HepG2 (cell line): ENCODE results near the gene RSBN1. TPM values are rescaled to one million over a fixed set of nuclear protein-coding genes. Genes with fewer than 3 reads are reported as not detected.

Experiments used
- CSRNP2 ChIP-seq: sonication (generic); formaldehyde crosslinking; conservative IDR thresholded peaks from 2 replicates; pipeline ENCODE4 v1.8.0; 2022; ENCODE audit warnings: low read depth, missing genetic modification reagents
- ELK4 ChIP-seq: sonication (generic); formaldehyde crosslinking; IDR thresholded peaks from 2 replicates; pipeline ENCODE4 v1.9.0; 2021; ENCODE audit warnings: missing genetic modification reagents, borderline replicate concordance
- GATAD2A ChIP-seq: IDR thresholded peaks from 2 replicates; pipeline ENCODE4 v1.6.1; 2016
- MNT ChIP-seq: fragments of 450-650 bp; IDR thresholded peaks from 2 replicates; pipeline ENCODE4 v1.6.1; 2016
- RBM39 ChIP-seq: fragments of 200-400 bp; formaldehyde crosslinking; IDR thresholded peaks from one replicate; pipeline ENCODE4 v1.6.1; 2018; ENCODE audit warnings: antibody characterized with exemption, mild to moderate bottlenecking, low read depth, low read length; ENCODE audit not compliant: poor library complexity, severe bottlenecking
- SMYD3 ChIP-seq: sonication (generic); formaldehyde crosslinking; IDR thresholded peaks from 2 replicates; pipeline ENCODE4 v1.8.1; 2023; ENCODE audit warnings: mild to moderate bottlenecking, missing genetic modification reagents
- SP5 ChIP-seq: IDR thresholded peaks from 2 replicates; pipeline ENCODE4 v1.6.1; 2016; ENCODE audit warnings: low read depth, borderline replicate concordance
- STAG1 ChIP-seq: sonication (generic); formaldehyde crosslinking; IDR thresholded peaks from 2 replicates; pipeline ENCODE4 v1.4.0; 2020; ENCODE audit warnings: missing genetic modification reagents
- TARDBP ChIP-seq: sonication (generic); formaldehyde crosslinking; IDR thresholded peaks from 2 replicates; pipeline ENCODE4 v1.8.0; 2022; ENCODE audit warnings: mild to moderate bottlenecking, missing genetic modification reagents
- TBX3 ChIP-seq: fragments of 450-650 bp; IDR thresholded peaks from 2 replicates; pipeline ENCODE4 v1.6.1; 2017; ENCODE audit warnings: antibody characterized with exemption, mild to moderate bottlenecking, inconsistent platforms, borderline replicate concordance
- TCF7L2 ChIP-seq: IDR thresholded peaks from 2 replicates; pipeline ENCODE4 v1.6.1; 2011; ENCODE audit warnings: mild to moderate bottlenecking, low read depth, low read length, moderate library complexity
- ZBTB2 ChIP-seq: sonication (generic); formaldehyde crosslinking; IDR thresholded peaks from 2 replicates; pipeline ENCODE4 v1.8.0; 2022; ENCODE audit warnings: low read depth, missing genetic modification reagents
- ZNF329 ChIP-seq: sonication (generic); formaldehyde crosslinking; IDR thresholded peaks from 2 replicates; pipeline ENCODE4 v1.9.0; 2021; ENCODE audit warnings: low read depth, mild to moderate bottlenecking, missing genetic modification reagents
- ZNF34 ChIP-seq: sonication (generic); formaldehyde crosslinking; IDR thresholded peaks from 2 replicates; pipeline ENCODE4 v1.4.0; 2020; ENCODE audit warnings: mild to moderate bottlenecking, missing genetic modification reagents, borderline replicate concordance
- ZNF414 ChIP-seq: sonication (generic); formaldehyde crosslinking; IDR thresholded peaks from 2 replicates; pipeline ENCODE4 v1.5.0; 2020; ENCODE audit warnings: missing genetic modification reagents
- ZNF530 ChIP-seq: sonication (generic); formaldehyde crosslinking; IDR thresholded peaks from 2 replicates; pipeline ENCODE4 v1.5.0; 2020; ENCODE audit warnings: low read depth, mild to moderate bottlenecking, missing genetic modification reagents
- ZNF574 ChIP-seq: sonication (generic); formaldehyde crosslinking; IDR thresholded peaks from 2 replicates; pipeline ENCODE4 v1.4.0; 2020; ENCODE audit warnings: missing genetic modification reagents
- ZNF577 ChIP-seq: sonication (generic); formaldehyde crosslinking; IDR thresholded peaks from 2 replicates; pipeline ENCODE4 v1.4.0; 2020; ENCODE audit warnings: mild to moderate bottlenecking, low read depth, missing genetic modification reagents, borderline replicate concordance
- ZNF619 ChIP-seq: sonication (generic); formaldehyde crosslinking; IDR thresholded peaks from 2 replicates; pipeline ENCODE4 v1.4.0; 2020; ENCODE audit warnings: mild to moderate bottlenecking, missing genetic modification reagents
- ZNF879 ChIP-seq: sonication (generic); formaldehyde crosslinking; IDR thresholded peaks from 2 replicates; pipeline ENCODE4 v1.8.1; 2023; ENCODE audit warnings: missing genetic modification reagents
- polyA plus RNA-seq, 8 experiments: library from polyadenylated mRNA; depleted of rRNA in 3 of 8; stranded (reverse) in 7 of 8; unstranded in 1 of 8; fragments of >200 nt; fragmentation: Illumina TruSeq in 4 of 8; extraction: Trizol in 4 of 8; gene quantifications; 2 replicates each; pipeline versions ENCODE4 v1.2.1 to v1.2.3, GENCODE V29; 2011 to 2016; ENCODE audit warnings: low read depth in 4 of 8, missing spikeins in 1 of 8, mixed read lengths in 1 of 8; ENCODE audit not compliant: insufficient read depth in 1 of 8
- total RNA-seq, 5 experiments: library from RNA; depleted of rRNA; stranded (reverse); fragments of >200 nt; fragmentation: Illumina TruSeq; extraction: Trizol; gene quantifications; 2 replicates each; pipeline ENCODE4 v1.2.3, GENCODE V29; 2016; ENCODE audit warnings: low read depth in 1 of 5

The RSBN1 gene
- total and polyA plus RNA-seq, 2 of the 13 experiments (the other 11 are each of a cell fraction or from before 2014, with no cell fraction given) = 8.3 to 10.4 TPM

GRCh38 chr1:113811888-113812660, at the start of gene RSBN1 (continued):
- peak; percentile 45; the same call in 1 of the 2 replicates for TF ChIP-seq ZBTB2 (CRISPR knock-in tag)
- peak; percentile 20 for TF ChIP-seq STAG1 (CRISPR knock-in tag)
- TF ChIP-seq RBM39 = peak; percentile 95
- TF ChIP-seq CSRNP2 = 0 out of 2 replicates have a peak, but pooled peaks have one; percentile 25
- no peak; the same call in 1 of the 2 replicates for TF ChIP-seq ZNF619 (CRISPR knock-in tag)
- 0 out of 2 replicates have a peak, but pooled peaks have one; percentile 35 for TF ChIP-seq GATAD2A (CRISPR knock-in tag)
- no peak for TF ChIP-seq ZNF530 (CRISPR knock-in tag)
- no peak for TF ChIP-seq ZNF414 (CRISPR knock-in tag)
- peak; percentile 43 for TF ChIP-seq MNT
- TF ChIP-seq ZNF574 (CRISPR knock-in tag) = peak; percentile 92
- peak; percentile 50; the same call in 1 of the 2 replicates for TF ChIP-seq SMYD3 (CRISPR knock-in tag)
- no peak for TF ChIP-seq ZNF577 (CRISPR knock-in tag)
- TF ChIP-seq ZNF34 = no peak
- no peak for TF ChIP-seq SP5 (CRISPR knock-in tag)
- no peak for TF ChIP-seq ZNF879 (CRISPR knock-in tag)
- no peak for TF ChIP-seq TBX3
- TF ChIP-seq TARDBP (CRISPR knock-in tag) = peak; percentile 85
- no peak for TF ChIP-seq ELK4
- no peak for TF ChIP-seq TCF7L2
- TF ChIP-seq ZNF329 (CRISPR knock-in tag) = no peak
